IMR-90 (cell line): ENCODE measurements around the gene NOX3. TPM values are rescaled to one million over a fixed set of nuclear protein-coding genes. Genes with fewer than 3 reads are reported as not detected.

Source experiments
- ATAC-seq: fragments of 200-7000 bp; cut with Tn5 transposase; 2 replicates; pipeline ENCODE4 v1.9.1; 2020; ENCODE audit warnings: low read depth, mild to moderate bottlenecking, moderate library complexity
- BruUV-seq: library from RNA; stranded (reverse); fragments of 400-500 nt; replicated peaks from 2 replicates; lab custom pipeline; 2021; lab: Mats Ljungman, UMichigan
- CTCF ChIA-PET: fragments of 300-600 bp; formaldehyde crosslinking; extraction: SDS; loops from one replicate; lab custom pipeline; 2021; ENCODE audit warnings: antibody characterized with exemption; lab: Yijun Ruan, JAX
- POLR2A ChIA-PET: fragments of 300-600 bp; sonication (Branson Sonifier 250); formaldehyde crosslinking; loops from one replicate; lab custom pipeline; 2022; ENCODE audit warnings: antibody characterized with exemption; ENCODE audit not compliant: unreplicated experiment; lab: Charles Lee
- DNase-seq: peaks from one replicate; pipeline ENCODE4 v3.0.0; 2013
- H2AFZ ChIP-seq: replicated peaks from 2 replicates; pipeline ENCODE3; 2013; ENCODE audit warnings: low read length, mild to moderate bottlenecking; ENCODE audit not compliant: poor library complexity
- H2AK5ac ChIP-seq: 2 replicates; pipeline ENCODE4 v1.6.1; 2013; ENCODE audit warnings: low read depth, low read length, inconsistent platforms
- H2AK9ac ChIP-seq: replicated peaks from 2 replicates; pipeline ENCODE3; 2013; ENCODE audit warnings: mild to moderate bottlenecking, low read depth, low read length, moderate library complexity; ENCODE audit not compliant: poor library complexity
- H2BK120ac ChIP-seq: 2 replicates; pipeline ENCODE4 v1.6.1; 2013; ENCODE audit warnings: low read depth, low read length, inconsistent platforms
- H2BK15ac ChIP-seq: 3 replicates; pipeline ENCODE4 v1.6.1; 2013; ENCODE audit warnings: low read depth, low read length, inconsistent platforms
- H2BK20ac ChIP-seq: 2 replicates; pipeline ENCODE4 v1.6.1; 2013; ENCODE audit warnings: low read depth, mild to moderate bottlenecking, inconsistent platforms, low read length, moderate library complexity
- H2BK5ac ChIP-seq: 2 replicates; pipeline ENCODE4 v1.6.1; 2013; ENCODE audit warnings: mild to moderate bottlenecking, low read depth, low read length, inconsistent platforms; ENCODE audit not compliant: poor library complexity, severe bottlenecking
- H3K14ac ChIP-seq: replicated peaks from 2 replicates; pipeline ENCODE4 v1.6.1; 2013; ENCODE audit warnings: low read depth, low read length, inconsistent platforms
- H3K18ac ChIP-seq: 2 replicates; pipeline ENCODE4 v1.6.1; 2013; ENCODE audit warnings: low read depth, low read length, control low read depth
- H3K23ac ChIP-seq: 2 replicates; pipeline ENCODE4 v1.6.1; 2013; ENCODE audit warnings: low read depth, low read length, inconsistent platforms
- H3K27ac ChIP-seq: 2 replicates; pipeline ENCODE4 v1.5.1; 2013; ENCODE audit warnings: mild to moderate bottlenecking, control low read depth, low read length; ENCODE audit not compliant: insufficient read depth
- H3K27me3 ChIP-seq: 2 replicates; pipeline ENCODE4 v1.6.1; 2013; ENCODE audit warnings: low read length; ENCODE audit not compliant: control insufficient read depth, insufficient read depth
- H3K36me3 ChIP-seq: 2 replicates; pipeline ENCODE4 v1.6.1; 2013; ENCODE audit warnings: low read length, mixed read lengths; ENCODE audit not compliant: control insufficient read depth, insufficient read depth
- H3K4ac ChIP-seq: 2 replicates; pipeline ENCODE4 v1.6.1; 2013; ENCODE audit warnings: low read depth, low read length, inconsistent platforms
- H3K4me1 ChIP-seq: 2 replicates; pipeline ENCODE4 v1.6.1; 2013; ENCODE audit warnings: low read length, mixed read lengths; ENCODE audit not compliant: control insufficient read depth, insufficient read depth
- H3K4me2 ChIP-seq: 2 replicates; pipeline ENCODE4 v1.6.1; 2013; ENCODE audit warnings: low read depth, mild to moderate bottlenecking, control low read depth, low read length, moderate library complexity
- H3K4me3 ChIP-seq: 2 replicates; pipeline ENCODE4 v1.5.1; 2013; ENCODE audit warnings: low read depth, mild to moderate bottlenecking, control low read depth, low read length, moderate library complexity; ENCODE audit not compliant: insufficient read depth
- H3K56ac ChIP-seq: 2 replicates; pipeline ENCODE4 v1.6.1; 2013; ENCODE audit warnings: low read length, inconsistent platforms; ENCODE audit not compliant: insufficient read depth; ENCODE audit errors: extremely low read depth
- H3K79me1 ChIP-seq, 2 experiments: 2 replicates each; pipeline ENCODE4 v1.6.1; 2013; ENCODE audit warnings: low read length in 2 of 2, inconsistent platforms in 1 of 2, low read depth in 1 of 2
- H3K9ac ChIP-seq: 2 replicates; pipeline ENCODE4 v1.6.1; 2013; ENCODE audit warnings: low read depth, low read length, control low read depth
- H3K9me1 ChIP-seq: 2 replicates; pipeline ENCODE4 v1.6.1; 2013; ENCODE audit warnings: low read length, inconsistent platforms; ENCODE audit not compliant: insufficient read depth
- H3K9me3 ChIP-seq: 2 replicates; pipeline ENCODE4 v1.6.1; 2013; ENCODE audit warnings: low read length; ENCODE audit not compliant: control insufficient read depth, insufficient read depth
- H4K20me1 ChIP-seq: 2 replicates; pipeline ENCODE4 v1.6.1; 2013; ENCODE audit warnings: low read length, inconsistent platforms; ENCODE audit not compliant: insufficient read depth
- H4K5ac ChIP-seq: 2 replicates; pipeline ENCODE4 v1.6.1; 2013; ENCODE audit warnings: mild to moderate bottlenecking, low read depth, low read length, control low read depth
- H4K8ac ChIP-seq, 2 experiments: 2 replicates each; pipeline ENCODE4 v1.6.1; 2013; ENCODE audit warnings: low read depth in 2 of 2, low read length in 2 of 2, control low read depth in 1 of 2, inconsistent platforms in 1 of 2
- H4K91ac ChIP-seq: 2 replicates; pipeline ENCODE4 v1.6.1; 2013; ENCODE audit warnings: low read depth, low read length, inconsistent platforms; ENCODE audit not compliant: insufficient read depth
- CTCF ChIP-seq: conservative IDR thresholded peaks from 2 replicates; pipeline ENCODE4 v1.5.1; 2012; ENCODE audit warnings: mild to moderate bottlenecking, low read depth, low read length, improper control_type of control experiment
- MAZ ChIP-seq: IDR thresholded peaks from 2 replicates; pipeline ENCODE4 v1.6.1; 2012; ENCODE audit warnings: low read depth, mild to moderate bottlenecking, low read length, improper control_type of control experiment, moderate library complexity, borderline replicate concordance
- MXI1 ChIP-seq: IDR thresholded peaks from 2 replicates; pipeline ENCODE4 v1.6.1; 2012; ENCODE audit warnings: low read depth, mild to moderate bottlenecking, low read length, moderate library complexity, borderline replicate concordance
- POLR2A ChIP-seq: IDR thresholded peaks from 2 replicates; pipeline ENCODE4 v1.6.1; 2012; ENCODE audit warnings: mild to moderate bottlenecking, low read depth, low read length
- WGBS, 2 experiments: methylation state at CpG; one replicate each; pipeline versions ENCODE4 v1.1.5 to v1.1.7; 2013; ENCODE audit warnings: missing lambda C conversion rate in 2 of 2; ENCODE audit not compliant: insufficient read length in 1 of 2; ENCODE audit errors: extremely low coverage in 2 of 2; 5-methylcytosine and 5-hydroxymethylcytosine counted together
- dilution Hi-C: fragments of 300-500 bp; cut with HindIII; formaldehyde crosslinking; loops from one replicate; pipeline ENCODE4 v1.14.3; 2018; ENCODE audit warnings: low sequenced_read_pairs; ENCODE audit not compliant: unreplicated experiment
- in situ Hi-C: fragments of 300-500 bp; cut with MboI; formaldehyde crosslinking; loops from 3 replicates; pipeline ENCODE4 v1.14.3; 2019; ENCODE audit warnings: low sequenced_read_pairs, inconsistent platforms, mixed read lengths
- intact Hi-C: fragments of 100-400 bp; cut with micrococcal nuclease; formaldehyde crosslinking; loops from 2 replicates; pipeline ENCODE4 v1.10.0; 2022
- polyA plus RNA-seq, 3 experiments: library from polyadenylated mRNA; depleted of rRNA; stranded (reverse); fragments of >200 nt; gene quantifications; 2 replicates each; pipeline ENCODE4 v1.2.3, GENCODE V29; 2012; ENCODE audit warnings: low replicate concordance in 1 of 3
- total RNA-seq: library from RNA; depleted of rRNA; stranded (reverse); fragments of >200 nt; gene quantifications from 2 replicates; pipeline ENCODE4 v1.2.3, GENCODE V29; 2012

Gene NOX3
- total and polyA plus RNA-seq, 2 of the 4 experiments (the other 2 are of a cell fraction): not detected

DNA sequence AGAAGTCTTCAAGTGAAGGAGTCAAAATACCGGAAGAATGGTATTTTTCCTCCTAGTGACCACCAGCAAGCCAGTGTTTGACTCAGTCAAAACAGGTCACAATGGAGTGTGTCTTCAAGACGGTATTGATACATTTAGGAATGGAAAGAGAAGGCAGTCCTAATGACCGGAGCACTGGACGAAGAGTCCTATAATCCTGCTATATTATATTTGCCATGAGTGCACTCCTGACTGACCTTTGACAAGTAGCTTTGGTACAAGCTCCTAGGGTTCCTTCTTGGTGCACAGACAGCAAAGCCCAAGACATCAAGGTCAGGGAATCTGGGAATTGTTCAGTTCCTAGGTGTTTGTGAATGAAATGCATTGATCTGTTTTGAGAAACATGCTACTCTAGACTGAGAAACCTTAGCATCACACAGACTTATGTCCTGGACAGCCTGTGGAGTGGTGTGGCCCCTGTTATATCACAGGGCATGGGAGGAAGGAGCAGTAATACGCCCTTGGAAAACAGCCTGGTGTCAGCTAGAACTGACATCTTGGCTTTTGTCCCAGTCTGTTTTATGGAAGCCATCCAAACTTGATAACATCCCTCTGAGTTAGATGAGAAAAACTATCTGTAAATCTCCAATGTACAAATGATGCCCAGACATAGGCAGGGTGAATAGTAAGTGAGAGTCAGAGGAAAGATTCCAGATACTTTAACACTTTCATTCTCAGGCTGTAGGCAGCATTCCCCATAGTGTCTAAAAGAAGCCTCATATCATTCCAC is 18.5 kb downstream of the NOX3 start:
- BruUV-seq: no TSS peak
- H3K4me1 ChIP-seq: peaks cover 1% of the 10 kb centered on the region
- no peak overlapping the region for H3K56ac ChIP-seq
- no peak overlapping the region for H2BK20ac ChIP-seq
- H2AFZ ChIP-seq: no peak overlapping the region
- WGBS, 2 experiments: no CpG with 5 or more reads among the region's 5 CpGs
- no peak overlapping the region for H2BK5ac ChIP-seq
- H4K91ac ChIP-seq: no peak overlapping the region
- dilution Hi-C loops: no loop called here
- no peaks in the 10 kb centered on the region for H4K20me1 ChIP-seq
- H3K4me2 ChIP-seq: no peak overlapping the region
- TF ChIP-seq POLR2A (no peak), MXI1 (no peak), MAZ (no peak), CTCF (no peak)
- H2AK5ac ChIP-seq: no peak overlapping the region
- ATAC-seq (peak; percentile 67), DNase-seq (peak; percentile 42)
- no peak overlapping the region for H4K8ac ChIP-seq
- H3K9ac ChIP-seq: no peak overlapping the region
- H3K9me3 ChIP-seq: no peaks in the 10 kb centered on the region
- H2AK9ac ChIP-seq: no peak overlapping the region
- H3K36me3 ChIP-seq: no peaks in the 10 kb centered on the region
- ChIA-PET POLR2A (no interaction called here), CTCF (no interaction called here)
- no peak overlapping the region for H2BK120ac ChIP-seq
- no peak overlapping the region for H3K27ac ChIP-seq
- no peak overlapping the region for H4K5ac ChIP-seq
- H3K14ac ChIP-seq: no peak overlapping the region
- no peak overlapping the region; the same call in 1 of the 2 replicates for H3K4ac ChIP-seq
- no peaks in the 10 kb centered on the region for H3K27me3 ChIP-seq
- no peak overlapping the region for H3K18ac ChIP-seq
- H2BK15ac ChIP-seq: no peak overlapping the region
- intact Hi-C loops: loop anchor here (5.0 kb wide), 1 partner anchor 35 kb away; no protein-coding TSS in a partner anchor
- in situ Hi-C loops: no loop called here
- H3K4me3 ChIP-seq: no peak overlapping the region
- H3K9me1 ChIP-seq: 0 out of 2 replicates have a peak, but pooled peaks cover 4% of the 10 kb centered on the region
- H3K79me1 ChIP-seq: no peaks in the 10 kb centered on the region
- H3K23ac ChIP-seq: no peak overlapping the region
